Measurements from ENCODE around the gene ADRM1.

The ADRM1 gene

DNA sequence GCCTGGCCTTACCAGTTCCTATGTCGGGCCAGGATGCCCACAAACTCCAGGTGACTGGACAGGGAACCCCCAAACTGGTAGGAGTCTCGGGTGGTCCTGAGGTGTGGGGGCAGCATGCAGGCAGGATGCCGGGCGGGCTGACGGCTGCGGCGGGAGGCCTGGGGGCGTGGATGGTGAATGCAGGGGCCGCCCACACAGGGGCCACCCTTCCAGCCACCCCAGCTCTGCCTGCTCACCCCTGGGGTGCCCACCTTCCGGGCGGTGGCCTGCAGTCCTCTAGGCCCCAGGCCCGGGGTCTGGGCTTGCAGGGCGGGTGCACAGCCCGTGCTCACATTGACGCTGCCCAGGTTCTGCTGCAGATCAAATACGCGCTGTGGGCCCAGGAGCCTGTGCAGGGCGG is 8.4 kb downstream of the ADRM1 start:
- H3K4me3 ChIP-seq (ENCODE audit: low read depth, low read length) = no peak overlapping the region
- TF ChIP-seq, protein P1, sequence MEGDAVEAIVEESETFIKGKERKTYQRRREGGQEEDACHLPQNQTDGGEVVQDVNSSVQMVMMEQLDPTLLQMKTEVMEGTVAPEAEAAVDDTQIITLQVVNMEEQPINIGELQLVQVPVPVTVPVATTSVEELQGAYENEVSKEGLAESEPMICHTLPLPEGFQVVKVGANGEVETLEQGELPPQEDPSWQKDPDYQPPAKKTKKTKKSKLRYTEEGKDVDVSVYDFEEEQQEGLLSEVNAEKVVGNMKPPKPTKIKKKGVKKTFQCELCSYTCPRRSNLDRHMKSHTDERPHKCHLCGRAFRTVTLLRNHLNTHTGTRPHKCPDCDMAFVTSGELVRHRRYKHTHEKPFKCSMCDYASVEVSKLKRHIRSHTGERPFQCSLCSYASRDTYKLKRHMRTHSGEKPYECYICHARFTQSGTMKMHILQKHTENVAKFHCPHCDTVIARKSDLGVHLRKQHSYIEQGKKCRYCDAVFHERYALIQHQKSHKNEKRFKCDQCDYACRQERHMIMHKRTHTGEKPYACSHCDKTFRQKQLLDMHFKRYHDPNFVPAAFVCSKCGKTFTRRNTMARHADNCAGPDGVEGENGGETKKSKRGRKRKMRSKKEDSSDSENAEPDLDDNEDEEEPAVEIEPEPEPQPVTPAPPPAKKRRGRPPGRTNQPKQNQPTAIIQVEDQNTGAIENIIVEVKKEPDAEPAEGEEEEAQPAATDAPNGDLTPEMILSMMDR (conservative IDR thresholded peaks at IDR 0.05; ENCODE audit: low read depth, low read length) = no peak
- no peak for DNase-seq (ENCODE audit: low read depth)

DNA sequence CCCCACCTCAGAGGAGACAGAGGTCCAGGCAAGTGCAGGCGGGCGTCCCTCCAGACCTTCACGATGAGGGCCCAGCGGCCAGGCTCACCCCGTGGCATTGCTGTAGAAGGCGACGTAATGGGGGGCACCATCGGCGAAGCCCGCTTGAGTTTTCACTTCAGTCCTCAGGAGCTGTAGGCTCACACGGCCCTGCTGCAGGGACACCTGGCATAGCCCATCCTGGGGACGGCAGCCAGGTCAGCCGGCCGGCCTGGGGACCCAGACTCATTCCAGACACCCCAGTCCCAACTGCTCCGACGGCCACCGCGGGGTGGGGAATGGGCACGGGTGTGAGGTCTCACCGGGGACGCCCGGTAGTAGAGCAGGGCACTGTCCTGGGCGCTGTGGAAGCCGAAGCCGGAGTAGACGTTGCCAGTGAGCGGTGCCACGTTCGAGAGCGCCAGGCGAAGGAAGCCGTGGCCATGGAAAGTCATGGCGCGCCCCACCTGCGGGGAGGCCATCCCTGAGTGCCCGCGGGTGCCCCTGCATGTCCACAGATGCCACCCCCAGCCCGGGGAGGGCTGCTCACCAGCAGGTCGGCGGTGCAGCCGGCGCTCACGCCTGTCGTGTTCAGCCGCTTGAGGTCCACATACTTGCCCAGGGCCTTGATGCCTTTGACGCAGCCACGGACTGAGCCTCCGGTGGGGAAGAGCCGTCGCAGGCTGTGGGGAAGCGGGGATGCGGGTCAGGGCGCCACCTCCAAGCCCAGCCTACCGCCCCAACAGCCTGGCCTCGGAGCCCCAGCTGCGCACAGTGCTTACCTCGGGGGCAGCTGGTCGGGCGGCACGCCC is 9.2 kb downstream of the ADRM1 start:
- H3K4me3 ChIP-seq (ENCODE audit: low read depth, low read length) = no peak overlapping the region
- no peak for DNase-seq (ENCODE audit: low read depth)
- TF ChIP-seq, protein P1 (conservative IDR thresholded peaks at IDR 0.05; ENCODE audit: low read depth, low read length) = no peak

DNA sequence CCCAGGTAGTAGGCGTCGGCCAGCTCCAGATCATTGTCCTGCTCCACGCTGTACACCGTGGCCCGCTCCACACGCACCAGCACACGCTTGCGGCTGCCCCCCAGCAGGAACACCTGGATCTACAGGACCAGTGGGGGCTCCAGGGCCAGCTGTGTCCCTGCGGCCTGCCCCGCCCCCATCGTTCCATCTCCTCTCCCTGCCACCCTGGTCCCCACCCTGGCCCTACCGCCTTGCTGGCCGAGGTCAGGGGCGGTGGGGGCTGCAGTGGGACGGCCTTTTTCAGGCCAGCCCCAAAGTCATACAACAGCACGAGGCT is 9.8 kb downstream of the ADRM1 start:
- TF ChIP-seq, protein P1 (conservative IDR thresholded peaks at IDR 0.05; ENCODE audit: low read depth, low read length) = no peak
- DNase-seq (ENCODE audit: low read depth) = no peak
- H3K4me3 ChIP-seq (ENCODE audit: low read depth, low read length) = no peak overlapping the region

DNA sequence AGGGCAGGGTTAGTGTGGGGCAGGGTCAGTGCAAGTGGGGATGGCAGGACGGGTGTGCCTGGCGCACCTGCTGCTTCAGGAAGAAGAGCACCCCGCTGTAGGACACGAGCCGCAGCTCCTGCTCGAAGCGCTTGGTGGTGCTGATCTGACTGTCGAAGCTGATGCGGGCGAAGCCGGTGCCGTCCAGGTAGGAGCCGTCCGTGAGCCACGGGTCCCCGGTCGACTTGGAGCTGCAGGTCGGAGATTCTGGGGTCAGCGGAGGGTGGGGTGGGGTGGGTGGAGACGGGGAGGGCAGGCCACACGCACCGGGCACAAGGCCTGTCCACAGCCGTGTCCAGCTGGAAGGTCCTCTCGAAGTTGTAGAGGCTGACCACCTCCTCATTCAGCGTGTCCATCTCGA is 10.2 kb downstream of the ADRM1 start:
- TF ChIP-seq, protein P1 (conservative IDR thresholded peaks at IDR 0.05; ENCODE audit: low read depth, low read length) = no peak
- no peak overlapping the region for H3K4me3 ChIP-seq (ENCODE audit: low read depth, low read length)
- no peak for DNase-seq (ENCODE audit: low read depth)

DNA sequence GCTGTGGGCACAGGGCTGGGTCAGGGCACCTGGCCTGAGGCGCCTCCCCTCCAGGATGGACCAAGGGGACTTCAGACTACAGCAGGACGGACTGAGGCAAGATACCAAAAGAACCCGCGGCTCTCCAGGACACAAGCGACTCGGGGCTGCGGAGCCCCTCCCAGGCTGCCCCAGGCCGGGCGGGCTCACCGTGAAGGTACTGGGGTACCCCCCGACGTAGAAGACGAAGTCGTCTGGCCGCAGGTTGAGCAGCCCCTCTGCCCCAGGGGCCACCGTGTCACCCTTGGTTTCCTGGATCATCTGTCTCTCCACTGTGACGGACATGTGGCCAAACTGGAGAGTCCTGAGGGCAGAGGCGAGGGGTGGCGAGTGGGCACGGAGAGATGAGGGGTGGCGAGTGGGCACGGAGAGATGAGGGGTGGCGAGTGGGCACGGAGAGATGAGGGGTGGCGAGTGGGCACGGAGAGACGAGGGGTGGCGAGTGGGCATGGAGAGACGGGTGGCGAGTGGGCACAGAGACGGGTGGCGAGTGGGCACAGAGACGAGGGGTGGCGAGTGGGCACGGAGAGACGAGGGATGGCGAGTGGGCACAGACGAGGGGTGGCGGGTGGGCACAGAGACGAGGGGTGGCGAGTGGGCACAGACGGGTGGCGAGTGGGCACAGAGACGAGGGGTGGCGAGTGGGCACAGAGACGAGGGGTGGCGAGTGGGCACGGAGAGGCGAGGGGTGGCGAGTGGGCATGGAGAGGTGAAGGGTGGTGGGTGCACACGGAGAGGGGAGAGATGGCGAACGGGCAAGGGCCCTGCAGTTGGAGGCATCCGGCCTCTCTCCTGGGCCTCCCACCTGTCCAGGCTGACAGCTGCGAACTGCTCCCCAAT is 10.9 kb downstream of the ADRM1 start:
- no peak overlapping the region for H3K4me3 ChIP-seq (ENCODE audit: low read depth, low read length)
- DNase-seq (ENCODE audit: low read depth) = no peak
- TF ChIP-seq, protein P1 (conservative IDR thresholded peaks at IDR 0.05; ENCODE audit: low read depth, low read length) = no peak

DNA sequence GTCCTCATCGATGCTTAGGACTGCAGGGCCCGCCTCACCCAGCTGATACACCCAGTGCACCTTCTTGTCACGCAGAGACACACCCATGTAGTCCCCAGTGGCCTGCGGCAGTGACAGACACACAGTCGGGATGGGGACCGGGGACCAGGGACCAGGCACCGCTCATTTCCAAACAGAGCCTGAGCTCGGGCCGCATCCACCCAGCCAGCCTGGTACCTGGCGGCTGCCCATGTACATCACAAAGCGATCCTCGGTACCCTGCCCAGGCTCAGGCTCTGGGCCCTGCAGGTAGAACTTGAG is 11.5 kb downstream of the ADRM1 start:
- no peak overlapping the region for H3K4me3 ChIP-seq (ENCODE audit: low read depth, low read length)
- TF ChIP-seq, protein P1 (conservative IDR thresholded peaks at IDR 0.05; ENCODE audit: low read depth, low read length) = no peak
- no peak for DNase-seq (ENCODE audit: low read depth)
